BJ (cell line): ENCODE results near the gene GMPPB. TPM values are rescaled to one million over a fixed set of nuclear protein-coding genes. Genes with fewer than 3 reads are reported as not detected.

Experiments used
- CTCF ChIA-PET: fragments of 350-600 bp; formaldehyde crosslinking; extraction: SDS; loops from one replicate; lab custom pipeline; 2021; ENCODE audit warnings: antibody characterized with exemption, inconsistent platforms; lab: Yijun Ruan, JAX
- POLR2A ChIA-PET: fragments of 300-600 bp; sonication (Branson Sonifier 250); formaldehyde crosslinking; extraction: SDS; loops from one replicate; lab custom pipeline; 2021; ENCODE audit warnings: antibody characterized with exemption; lab: Charles Lee
- DNase-seq: peaks from one replicate; pipeline ENCODE4 v3.0.0-alpha.2; 2011; ENCODE audit warnings: low read depth
- H3K27me3 ChIP-seq: 2 replicates; pipeline ENCODE4 v1.6.0; 2011; ENCODE audit warnings: low read length; ENCODE audit not compliant: control insufficient read depth, insufficient read depth
- H3K36me3 ChIP-seq: 2 replicates; pipeline ENCODE4 v1.5.1; 2011; ENCODE audit warnings: low read length; ENCODE audit not compliant: control insufficient read depth, insufficient read depth
- H3K4me3 ChIP-seq: 2 replicates; pipeline ENCODE4 v1.5.1; 2011; ENCODE audit warnings: low read depth, mild to moderate bottlenecking, control low read depth, low read length
- CTCF ChIP-seq: IDR thresholded peaks from 2 replicates; pipeline ENCODE4 v1.5.1; 2011; ENCODE audit warnings: low read depth, mild to moderate bottlenecking, control low read depth, inconsistent platforms, low read length, moderate library complexity; ENCODE audit not compliant: insufficient read depth
- polyA plus RNA-seq: library from polyadenylated mRNA; depleted of rRNA; stranded (reverse); fragments of >200 nt; gene quantifications from 2 replicates; pipeline ENCODE4 v1.2.3, GENCODE V29; 2011; rRNA removed
- small RNA-seq: library from RNA; depleted of rRNA; stranded (forward); fragments of <200 nt; gene quantifications from one replicate; pipeline ENCODE3, GENCODE V24; 2012; ENCODE audit warnings: low replicate concordance, low read depth; ENCODE audit not compliant: insufficient read length

Gene GMPPB
- polyA plus RNA-seq, 1 experiment = 30.0 TPM

GRCh38 chr3:49670940-49671290 is 52.8 kb downstream of the GMPPB start:
- no peak for DNase-seq
- TF ChIP-seq CTCF = no peak
- H3K4me3 ChIP-seq = no peak overlapping the region
- H3K36me3 ChIP-seq = no peaks in the 10 kb centered on the region
- POLR2A ChIA-PET = no interaction called here
- CTCF ChIA-PET = interaction anchor here (1.0 to 5.4 kb wide), 12 partner anchors 7 to 132 kb away, joined by 3 to 152 read pairs (median 6); partner anchors contain the start of genes BSN and INKA1
- H3K27me3 ChIP-seq = 0 out of 2 replicates have a peak, but pooled peaks cover 3% of the 10 kb centered on the region

Small RNA genes within 50 kb of the gene (small RNA-seq; reads per million reads assigned to genes)
- gene AMIGO3 (not detected), gene COX6CP14 (not detected)

Other genes with a start within 250 kb of the GMPPB start
- 0.01 and 0.04 TPM in 2 replicates for gene BSN, start 169.5 kb downstream of the GMPPB start, polyA plus RNA-seq
- gene APEH, start 49.6 kb downstream of the GMPPB start, polyA plus RNA-seq = 105 and 165 TPM in 2 replicates
- 5.5 and 10.7 TPM in 2 replicates for gene MST1, start 34.5 kb downstream of the GMPPB start, polyA plus RNA-seq
- gene RNF123, start 34.4 kb downstream of the GMPPB start, polyA plus RNA-seq = 28.8 and 61.2 TPM in 2 replicates
- gene AMIGO3, start 4.3 kb downstream of the GMPPB start, polyA plus RNA-seq = not detected in 2 replicates
- 35.8 and 54.4 TPM in 2 replicates for gene IP6K1, start 62.6 kb upstream of the GMPPB start, polyA plus RNA-seq
- not detected in 2 replicates for gene CDHR4, start 75.9 kb upstream of the GMPPB start, polyA plus RNA-seq
- gene INKA1, start 79.3 kb upstream of the GMPPB start, polyA plus RNA-seq = 3.1 and 4.4 TPM in 2 replicates
- 32.9 and 62.5 TPM in 2 replicates for gene UBA7, start 90.0 kb upstream of the GMPPB start, polyA plus RNA-seq
- gene TRAIP, start 132.6 kb upstream of the GMPPB start, polyA plus RNA-seq = 4.9 and 5.8 TPM in 2 replicates
- not detected in 2 replicates for gene CAMKV, start 146.0 kb upstream of the GMPPB start, polyA plus RNA-seq
- 0.17 and 0.64 TPM in 2 replicates for gene MST1R, start 179.9 kb upstream of the GMPPB start, polyA plus RNA-seq
- gene MON1A, start 205.9 kb upstream of the GMPPB start, polyA plus RNA-seq = 9.5 and 14.1 TPM in 2 replicates
- gene RBM6, start 216.2 kb upstream of the GMPPB start, polyA plus RNA-seq = 33.4 and 46.6 TPM in 2 replicates